Endothelial cell of umbilical vein (primary cell): Measurements from ENCODE around the gene MOCOS. TPM values are rescaled to one million over a fixed set of nuclear protein-coding genes. Genes with fewer than 3 reads are reported as not detected.
"Not testable (repeated sequence)": the region's sequence is repeated elsewhere in the genome, so short reads cannot be mapped to it uniquely, and the experiment has no call there.

Experiments
- BruUV-seq: library from RNA; stranded (reverse); fragments of 400-500 nt; replicated peaks from 2 replicates; lab custom pipeline; 2021; lab: Mats Ljungman, UMichigan
- CTCF ChIA-PET: fragments of 300-600, 350-600 bp; sonication (Branson Sonifier 250); formaldehyde crosslinking; loops from one replicate; lab custom pipeline; 2021; ENCODE audit warnings: antibody characterized with exemption, inconsistent platforms; lab: Charles Lee
- POLR2A ChIA-PET: fragments of 300-600, 350-600 bp; sonication (Branson Sonifier 250); formaldehyde crosslinking; loops from one replicate; lab custom pipeline; 2021; ENCODE audit warnings: antibody characterized with exemption, inconsistent platforms; lab: Charles Lee
- DNase-seq: peaks from one replicate; pipeline ENCODE4 v3.0.0-alpha.2; 2011; ENCODE audit warnings: low read depth, low spot score
- FAIRE-seq: peaks from 2 replicates; lab custom pipeline; 2011; peaks lifted over from hg19 to GRCh38; lab: Jason Lieb, UNC
- H2AFZ ChIP-seq: 2 replicates; pipeline ENCODE4 v1.6.0; 2012; ENCODE audit warnings: low read depth, low read length, control low read depth, inconsistent platforms
- H3K27ac ChIP-seq: 2 replicates; pipeline ENCODE4 v1.5.1; 2011; ENCODE audit warnings: low read depth, mild to moderate bottlenecking, control low read depth, low read length, moderate library complexity; ENCODE audit not compliant: insufficient read depth
- H3K27me3 ChIP-seq, 2 experiments: 2 replicates each; pipeline versions ENCODE4 v1.6.0 to v1.6.1; 2011; ENCODE audit warnings: low read length in 2 of 2, mixed read lengths in 1 of 2; ENCODE audit not compliant: control insufficient read depth in 2 of 2, insufficient read depth in 2 of 2
- H3K36me3 ChIP-seq, 2 experiments: 2 replicates in 1 of 2; 3 replicates in 1 of 2; pipeline ENCODE4 v1.5.1; 2011; ENCODE audit warnings: low read length in 2 of 2, mild to moderate bottlenecking in 1 of 2, moderate library complexity in 1 of 2; ENCODE audit not compliant: control insufficient read depth in 2 of 2, insufficient read depth in 2 of 2; ENCODE audit errors: extremely low read depth in 1 of 2
- H3K4me1 ChIP-seq: 3 replicates; pipeline ENCODE4 v1.5.1; 2011; ENCODE audit warnings: mild to moderate bottlenecking, low read length; ENCODE audit not compliant: control insufficient read depth, insufficient read depth; ENCODE audit errors: extremely low read depth
- H3K4me2 ChIP-seq: 2 replicates; pipeline ENCODE4 v1.6.1; 2011; ENCODE audit warnings: low read length, control low read depth, mixed read lengths; ENCODE audit not compliant: insufficient read depth
- H3K4me3 ChIP-seq, 3 experiments: fragments of 200-600 bp in 1 of 3; sonication (generic), shearing (Covaris generic) in 1 of 3; replicated peaks in 1 of 3; 2 replicates each; pipeline ENCODE4 v1.5.1; 2011 to 2016; ENCODE audit warnings: control low read depth in 3 of 3, low read length in 3 of 3, mild to moderate bottlenecking in 2 of 3, inconsistent platforms in 1 of 3, low read depth in 1 of 3, moderate library complexity in 1 of 3; ENCODE audit not compliant: insufficient read depth in 1 of 3
- H3K79me2 ChIP-seq: 2 replicates; pipeline ENCODE4 v1.6.0; 2012; ENCODE audit warnings: low read length, inconsistent platforms; ENCODE audit not compliant: control insufficient read depth, insufficient read depth
- H3K9ac ChIP-seq: replicated peaks from 2 replicates; pipeline ENCODE3; 2011; ENCODE audit warnings: low read length, control low read depth; ENCODE audit not compliant: insufficient read depth; ENCODE audit errors: extremely low read depth
- H3K9me1 ChIP-seq: replicated peaks from 3 replicates; pipeline ENCODE4 v1.6.0; 2011; ENCODE audit warnings: mild to moderate bottlenecking, low read length; ENCODE audit not compliant: control insufficient read depth, insufficient read depth; ENCODE audit errors: extremely low read depth
- H3K9me3 ChIP-seq: replicated peaks from 2 replicates; pipeline ENCODE4 v1.5.1; 2012; ENCODE audit warnings: low read length, inconsistent platforms; ENCODE audit not compliant: control insufficient read depth, insufficient read depth
- H4K20me1 ChIP-seq: replicated peaks from 2 replicates; pipeline ENCODE3; 2011; ENCODE audit warnings: mild to moderate bottlenecking, low read length; ENCODE audit not compliant: control insufficient read depth, insufficient read depth; ENCODE audit errors: extremely low read depth
- CTCF ChIP-seq, 2 donors: IDR thresholded peaks; 1 replicate in 1 of 2; 2 replicates in 1 of 2; pipeline ENCODE4 v1.5.1; 2011; ENCODE audit warnings: low read length in 2 of 2, mild to moderate bottlenecking in 2 of 2, moderate library complexity in 2 of 2, control low read depth in 1 of 2, inconsistent platforms in 1 of 2, low read depth in 1 of 2; ENCODE audit not compliant: insufficient read depth in 1 of 2; ENCODE audit errors: extremely low read depth in 1 of 2
- EZH2 ChIP-seq: IDR thresholded peaks from 2 replicates; pipeline ENCODE4 v1.6.1; 2012; ENCODE audit warnings: borderline replicate concordance, low read depth, mild to moderate bottlenecking, moderate library complexity, low read length, inconsistent platforms; ENCODE audit not compliant: severe bottlenecking
- FOS ChIP-seq: IDR thresholded peaks from 2 replicates; pipeline ENCODE4 v1.6.1; 2011; ENCODE audit warnings: mild to moderate bottlenecking, low read length, moderate library complexity, borderline replicate concordance; ENCODE audit not compliant: insufficient read depth
- GATA2 ChIP-seq: IDR thresholded peaks from 2 replicates; pipeline ENCODE4 v1.7.0; 2011; ENCODE audit warnings: low read depth, mild to moderate bottlenecking, moderate library complexity, mixed read lengths, low read length; ENCODE audit not compliant: insufficient read length, insufficient read depth
- MAX ChIP-seq: IDR thresholded peaks from 2 replicates; pipeline ENCODE4 v1.6.1; 2011; ENCODE audit not compliant: insufficient read depth, insufficient read length
- dilution Hi-C: fragments of 300-500 bp; cut with MboI; formaldehyde crosslinking; loops from one replicate; pipeline ENCODE4 v1.15.0; 2019; ENCODE audit warnings: low sequenced_read_pairs; ENCODE audit not compliant: extremely low pct_ligation_motif_present
- intact Hi-C: fragments of 100-400 bp; cut with micrococcal nuclease; formaldehyde crosslinking; loops from one replicate; pipeline ENCODE4 v1.10.0; 2022
- polyA plus RNA-seq, 4 experiments: library from polyadenylated mRNA; depleted of rRNA in 3 of 4; stranded (reverse) in 3 of 4; unstranded in 1 of 4; fragments of >200 nt; gene quantifications; 2 replicates each; pipeline versions ENCODE4 v1.2.1 to v1.2.3, GENCODE V29; 2011 to 2012; ENCODE audit warnings: missing spikeins in 1 of 4
- total RNA-seq: library from RNA; stranded (reverse); gene quantifications from 2 replicates; pipeline ENCODE4 v1.2.3, GENCODE V29; 2021

MOCOS gene
- total and polyA plus RNA-seq, 2 donors (not counting 3 experiments of a cell fraction or from before 2014, with no cell fraction given) = 0.18 to 0.88 TPM

- intact Hi-C loops, H3K9me1 ChIP-seq, H3K4me1 ChIP-seq, POLR2A ChIA-PET, dilution Hi-C loops, CTCF ChIA-PET, H3K9ac ChIP-seq, H3K4me3 ChIP-seq, H3K27me3 ChIP-seq, H2AFZ ChIP-seq, H4K20me1 ChIP-seq, H3K9me3 ChIP-seq, H3K4me2 ChIP-seq, FAIRE-seq, H3K79me2 ChIP-seq: not testable (repeated sequence)
- peak overlapping the region; percentile 7 for H3K27ac ChIP-seq
- H3K36me3 ChIP-seq = peaks cover 8 to 13% of the 10 kb centered on the region in 2 experiments
- DNase-seq = peak; percentile 42
- BruUV-seq = TSS peak; percentile 83
These were observed 19.0 kb upstream of the MOCOS start for GRCh38 chr18:36168296-36168695.

GRCh38 chr18:36169938-36170337 lies 17.4 kb upstream of the MOCOS start:
- dilution Hi-C loops = no loop called here
- Histone ChIP-seq H3K36me3 (peaks cover 7 to 13% of the 10 kb centered on the region in 2 experiments), H2AFZ (no peak overlapping the region), H3K79me2 (no peaks in the 10 kb centered on the region), H3K4me1 (peaks cover 5% of the 10 kb centered on the region), H3K9me1 (no peaks in the 10 kb centered on the region), H3K4me2 (no peak overlapping the region), H3K9ac (no peak overlapping the region), H3K27ac (no peak overlapping the region), H3K4me3 (no peak overlapping the region), H3K9me3 (no peaks in the 10 kb centered on the region), H3K27me3 (no peaks in the 10 kb centered on the region), H4K20me1 (no peaks in the 10 kb centered on the region)
- DNase-seq = no peak
- ChIA-PET POLR2A (no interaction called here), CTCF (no interaction called here)
- BruUV-seq = no TSS peak
- intact Hi-C loops = no loop called here
- TF ChIP-seq EZH2 (no peak), FOS (no peak), CTCF (IDR thresholded peaks at IDR 0.05; ENCODE audit: extremely low read depth in 1 of 2, insufficient read depth in 1 of 2, low read depth in 1 of 2, low read length in 2 of 2) (no peak), MAX (no peak), GATA2 (no peak)
- no peak for FAIRE-seq
